Measurements from ENCODE around the gene FLYWCH2. TPM values are rescaled to one million over a fixed set of nuclear protein-coding genes. Genes with fewer than 3 reads are reported as not detected.

Gene FLYWCH2
- total and polyA plus RNA-seq, 2 experiments from 2014 or later = 30.9 to 45.0 TPM

GRCh38 chr16:2882650-2883457, at the start of gene FLYWCH2 (continued):
- TF ChIP-seq ZNF462 (CRISPR knock-in tag; IDR thresholded peaks at IDR 0.05) = no peak

GRCh38 chr16:2833776-2834175, 49.2 kb upstream of the FLYWCH2 start:
- no peaks in the 10 kb centered on the region; the same call in 1 of the 2 replicates for H3F3A ChIP-seq (replicated peaks; ENCODE audit: low read depth)
- Mint-ChIP-seq H3K4me3 (no peak overlapping the region), H3K4me1 (peaks cover 14% of the 10 kb centered on the region), H3K27me3 (ENCODE audit: insufficient read depth, low read depth, poor library complexity) (peaks cover 13% of the 10 kb centered on the region), H3K9me3 (no peaks in the 10 kb centered on the region; the same call in 2 of the 3 replicates), H3K36me3 (ENCODE audit: low read depth) (no peaks in the 10 kb centered on the region), H3K27ac (no peak overlapping the region)
- no peaks in the 10 kb centered on the region for H3K9me2 ChIP-seq (ENCODE audit: insufficient read depth)
- no peak overlapping the region for H3K27ac ChIP-seq (ENCODE audit: low read depth)
- no peaks in the 10 kb centered on the region for H3K27me3 ChIP-seq (ENCODE audit: insufficient read depth)
- H3K79me2 ChIP-seq (replicated peaks; ENCODE audit: insufficient read depth) = no peaks in the 10 kb centered on the region
- H3K36me3 ChIP-seq (ENCODE audit: insufficient read depth) = no peaks in the 10 kb centered on the region
- ATAC-seq (no peak), DNase-seq (ENCODE audit: low spot score) (no peak)
- H3K4me3 ChIP-seq = no peak overlapping the region
- H3K4me1 ChIP-seq (ENCODE audit: insufficient read depth) = no peaks in the 10 kb centered on the region
- H4K20me1 ChIP-seq (replicated peaks; ENCODE audit: insufficient read depth) = no peaks in the 10 kb centered on the region
- no peak overlapping the region for H3K4me2 ChIP-seq
- no peak overlapping the region for H2AFZ ChIP-seq
- TF ChIP-seq CREB1 (CRISPR knock-in tag; IDR thresholded peaks at IDR 0.05; ENCODE audit: low read depth) (no peak), CTCF (conservative IDR thresholded peaks at IDR 0.05; ENCODE audit: low read depth in 2 of 2) (no peak), EZH2phosphoT487 (IDR thresholded peaks at IDR 0.05; ENCODE audit: unreplicated experiment) (no peak), STAT1 (IDR thresholded peaks at IDR 0.05; ENCODE audit: unreplicated experiment) (no peak), EZH2 (IDR thresholded peaks at IDR 0.05; ENCODE audit: low read depth, unreplicated experiment) (no peak), ZNF331 (CRISPR knock-in tag; IDR thresholded peaks at IDR 0.05; ENCODE audit: low read depth) (no peak), JUNB (IDR thresholded peaks at IDR 0.05; ENCODE audit: unreplicated experiment) (no peak), ETS1 (IDR thresholded peaks at IDR 0.05) (no peak)
